Measurements from ENCODE around the gene PVALEF.

DNA sequence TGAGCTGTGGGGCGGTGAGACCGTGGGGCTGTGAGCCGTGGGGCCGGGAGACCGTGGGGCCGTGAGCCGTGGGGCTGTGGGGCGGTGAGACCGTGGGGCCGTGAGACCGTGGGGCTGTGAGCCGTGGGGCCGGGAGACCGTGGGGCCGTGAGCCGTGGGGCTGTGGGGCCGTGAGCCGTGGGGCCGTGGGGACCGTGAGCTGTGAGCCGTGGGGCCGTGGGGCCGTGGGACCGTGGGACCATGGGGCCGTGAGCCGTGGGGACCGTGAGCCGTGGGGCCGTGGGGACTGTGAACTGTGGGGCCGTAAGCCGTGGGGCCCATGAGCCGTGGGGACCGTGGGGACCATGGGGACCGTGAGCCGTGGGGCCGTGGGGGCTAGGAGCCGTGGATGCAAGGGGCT, 24.6 kb upstream of the PVALEF start:
- TF ChIP-seq, protein P1, sequence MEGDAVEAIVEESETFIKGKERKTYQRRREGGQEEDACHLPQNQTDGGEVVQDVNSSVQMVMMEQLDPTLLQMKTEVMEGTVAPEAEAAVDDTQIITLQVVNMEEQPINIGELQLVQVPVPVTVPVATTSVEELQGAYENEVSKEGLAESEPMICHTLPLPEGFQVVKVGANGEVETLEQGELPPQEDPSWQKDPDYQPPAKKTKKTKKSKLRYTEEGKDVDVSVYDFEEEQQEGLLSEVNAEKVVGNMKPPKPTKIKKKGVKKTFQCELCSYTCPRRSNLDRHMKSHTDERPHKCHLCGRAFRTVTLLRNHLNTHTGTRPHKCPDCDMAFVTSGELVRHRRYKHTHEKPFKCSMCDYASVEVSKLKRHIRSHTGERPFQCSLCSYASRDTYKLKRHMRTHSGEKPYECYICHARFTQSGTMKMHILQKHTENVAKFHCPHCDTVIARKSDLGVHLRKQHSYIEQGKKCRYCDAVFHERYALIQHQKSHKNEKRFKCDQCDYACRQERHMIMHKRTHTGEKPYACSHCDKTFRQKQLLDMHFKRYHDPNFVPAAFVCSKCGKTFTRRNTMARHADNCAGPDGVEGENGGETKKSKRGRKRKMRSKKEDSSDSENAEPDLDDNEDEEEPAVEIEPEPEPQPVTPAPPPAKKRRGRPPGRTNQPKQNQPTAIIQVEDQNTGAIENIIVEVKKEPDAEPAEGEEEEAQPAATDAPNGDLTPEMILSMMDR (IDR thresholded peaks at IDR 0.05) = no peak
- no peak for TF ChIP-seq POLR2A (IDR thresholded peaks at IDR 0.05)

Data from prostate gland (tissue), 2 donors.